HEK293T (cell line): Measurements from ENCODE around the gene TMEM236.

Experiments
- BHLHE40 ChIP-seq: fragments of 450-650 bp; IDR thresholded peaks from 2 replicates; pipeline ENCODE4 v1.6.1; 2016; ENCODE audit warnings: mild to moderate bottlenecking, moderate library complexity, borderline replicate concordance
- ELF4 ChIP-seq: fragments of 450-650 bp; IDR thresholded peaks from 2 replicates; pipeline ENCODE4 v1.6.1; 2017; ENCODE audit warnings: antibody characterized with exemption
- FOXA1 ChIP-seq: fragments of 450-650 bp; IDR thresholded peaks from 2 replicates; pipeline ENCODE4 v1.6.1; 2016; ENCODE audit warnings: mild to moderate bottlenecking
- FOXM1 ChIP-seq: fragments of 450-650 bp; IDR thresholded peaks from 2 replicates; pipeline ENCODE4 v1.6.1; 2017; ENCODE audit warnings: mild to moderate bottlenecking, borderline replicate concordance
- L3MBTL2 ChIP-seq: fragments of 450-650 bp; conservative IDR thresholded peaks from 2 replicates; pipeline ENCODE4 v1.6.1; 2016; ENCODE audit warnings: mild to moderate bottlenecking
- LEF1 ChIP-seq: fragments of 450-650 bp; IDR thresholded peaks from 2 replicates; pipeline ENCODE4 v1.6.1; 2017; ENCODE audit warnings: mild to moderate bottlenecking, borderline replicate concordance
- NFRKB ChIP-seq: fragments of 450-650 bp; IDR thresholded peaks from 2 replicates; pipeline ENCODE4 v1.6.1; 2016; ENCODE audit warnings: mild to moderate bottlenecking, moderate library complexity
- SP1 ChIP-seq: fragments of 450-650 bp; IDR thresholded peaks from 2 replicates; pipeline ENCODE4 v1.6.1; 2017
- SUZ12 ChIP-seq: fragments of 450-650 bp; IDR thresholded peaks from 2 replicates; pipeline ENCODE4 v1.6.1; 2016; ENCODE audit warnings: mild to moderate bottlenecking
- TARDBP ChIP-seq: fragments of 450-650 bp; IDR thresholded peaks from 2 replicates; pipeline ENCODE4 v1.6.1; 2016
- ZNF384 ChIP-seq: fragments of 450-650 bp; IDR thresholded peaks from 2 replicates; pipeline ENCODE4 v1.6.1; 2016

DNA sequence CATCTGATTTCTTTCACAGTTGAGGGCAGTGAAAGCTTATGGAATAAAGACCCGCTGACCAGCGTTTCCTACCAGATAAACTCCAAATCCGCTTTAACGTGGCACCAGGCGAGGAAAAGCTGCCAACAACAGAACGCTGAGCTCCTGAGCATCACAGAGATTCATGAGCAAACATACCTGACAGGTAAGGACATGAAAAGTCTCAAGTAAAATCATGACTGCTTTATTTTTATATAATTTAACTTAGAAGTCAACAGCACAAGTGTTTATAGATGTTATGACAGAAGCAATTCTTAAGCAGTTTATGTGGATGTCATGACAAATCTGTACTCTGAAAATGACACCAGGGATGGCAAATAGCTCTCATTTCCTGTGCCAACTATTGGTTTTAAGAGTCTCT lies 81.7 kb downstream of the TMEM236 start:
- TF ChIP-seq SP1: no peak
- no peak for TF ChIP-seq ZNF384
- TF ChIP-seq TARDBP: no peak
- no peak for TF ChIP-seq SUZ12
- no peak for TF ChIP-seq BHLHE40
- no peak for TF ChIP-seq L3MBTL2
- no peak for TF ChIP-seq NFRKB
- TF ChIP-seq LEF1: no peak
- TF ChIP-seq FOXA1: no peak
- no peak for TF ChIP-seq FOXM1
- TF ChIP-seq ELF4: no peak
